ENCODE results near the gene NPLOC4.

The NPLOC4 gene

DNA sequence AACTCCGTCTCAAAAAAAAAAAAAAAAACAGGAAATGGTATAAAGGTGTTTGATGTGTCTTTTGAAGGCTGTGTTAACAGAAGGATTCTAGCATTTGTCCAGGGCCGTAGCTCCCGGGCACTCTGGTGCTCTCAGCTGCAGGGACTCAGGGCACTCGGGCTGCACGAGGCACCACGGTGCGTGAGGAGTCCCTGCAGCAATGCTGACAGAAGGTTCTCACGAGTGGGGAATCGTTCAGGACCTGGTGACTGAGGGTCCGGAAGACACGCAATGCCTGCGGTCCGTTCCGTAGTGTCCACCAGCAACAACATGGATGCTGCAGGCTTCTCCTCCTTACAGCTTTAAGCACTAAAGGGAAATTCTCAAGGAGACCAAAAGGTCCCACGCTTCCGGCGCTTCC is 72.1 kb downstream of the NPLOC4 start:
- H2BK120ac ChIP-seq (ENCODE audit: low read depth, low read length) = no peak overlapping the region
- H2BK5ac ChIP-seq (ENCODE audit: low read length) = no peak overlapping the region
- no peak for DNase-seq (ENCODE audit: low spot score)
- no peak overlapping the region for H3K4me2 ChIP-seq (ENCODE audit: insufficient read depth, low read length, poor library complexity, severe bottlenecking)
- no peak overlapping the region for H4K91ac ChIP-seq (ENCODE audit: low read depth, low read length, poor library complexity)
- H3K4me3 ChIP-seq (ENCODE audit: low read length in 2 of 2) = no peak overlapping the region
- H3K36me3 ChIP-seq (replicated peaks in 1 of 2; ENCODE audit: control insufficient read depth in 2 of 2, insufficient read depth in 2 of 2, low read length in 2 of 2) = peaks cover 64 to 93% of the 10 kb centered on the region in 2 donors
- no peak overlapping the region for H3K9ac ChIP-seq (ENCODE audit: low read depth, low read length, poor library complexity)
- H2BK15ac ChIP-seq (ENCODE audit: low read length) = no peak overlapping the region
- no peak overlapping the region for H3K27ac ChIP-seq (replicated peaks; ENCODE audit: low read length)
- no peak overlapping the region for H3K4ac ChIP-seq (ENCODE audit: low read length)
- no peaks in the 10 kb centered on the region for H3K9me3 ChIP-seq (replicated peaks in 1 of 2; ENCODE audit: control insufficient read depth in 2 of 2, insufficient read depth in 1 of 2, low read depth in 1 of 2, low read length in 2 of 2)
- H2AFZ ChIP-seq (ENCODE audit: low read length) = no peak overlapping the region
- no peak overlapping the region for H3K23ac ChIP-seq (ENCODE audit: low read depth, low read length, poor library complexity)
- WGBS, 2 donors (ENCODE audit: extremely low coverage in 2 of 2, insufficient read length in 2 of 2, insufficient replicate concordance in 1 of 2) = no CpG with 5 or more reads among the region's 17 CpGs
- H2BK12ac ChIP-seq (ENCODE audit: low read length) = no peak overlapping the region
- no peak overlapping the region for H3K14ac ChIP-seq (ENCODE audit: low read length)
- no peak overlapping the region for H4K8ac ChIP-seq (ENCODE audit: low read depth, low read length)
- no peak overlapping the region for H3K18ac ChIP-seq (ENCODE audit: low read length)
- H2AK5ac ChIP-seq (ENCODE audit: low read depth, low read length) = no peak overlapping the region
- H3K27me3 ChIP-seq (ENCODE audit: control insufficient read depth in 3 of 3, insufficient read depth in 3 of 3, low read depth in 1 of 3, low read length in 3 of 3) = no peaks in the 10 kb centered on the region
- H3K79me1 ChIP-seq (ENCODE audit: low read depth, low read length) = peaks cover 4% of the 10 kb centered on the region
- peaks cover 0 to 9% of the 10 kb centered on the region in 2 donors for H3K4me1 ChIP-seq (ENCODE audit: control insufficient read depth in 2 of 2, insufficient read depth in 1 of 2, low read depth in 1 of 2, low read length in 2 of 2)

DNA sequence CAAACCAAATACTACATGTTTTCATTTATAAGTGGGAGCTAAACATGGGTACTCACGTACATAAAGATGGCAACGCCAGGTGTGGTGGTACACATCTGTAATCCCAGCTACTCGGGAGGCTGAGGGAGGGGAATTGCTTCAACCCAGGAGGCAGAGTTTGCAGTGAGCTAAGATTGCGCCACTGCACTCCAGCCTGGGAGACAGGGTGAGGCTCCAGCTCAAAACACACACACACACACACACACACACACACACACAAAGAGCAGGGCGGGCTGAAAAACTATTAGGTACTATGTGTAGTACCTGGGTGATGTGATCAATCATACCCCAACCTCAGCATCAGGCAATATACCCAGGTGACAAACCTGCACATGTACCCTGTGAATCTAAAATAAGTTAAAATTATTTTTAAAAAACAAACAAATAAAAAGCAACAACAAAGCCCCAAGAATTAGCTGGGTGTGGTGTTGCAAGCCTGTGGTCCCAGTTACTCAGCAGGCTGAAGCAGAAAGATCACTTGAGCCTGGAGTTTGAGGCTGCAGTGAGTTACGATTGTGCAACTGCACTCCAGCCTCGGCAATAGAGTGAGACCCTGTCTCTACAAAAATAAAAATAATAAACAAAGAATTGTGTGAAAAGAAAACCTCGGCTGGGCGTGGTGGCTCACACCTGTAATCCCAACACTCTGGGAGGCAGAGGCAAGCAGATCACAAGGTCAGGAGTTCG is 72.9 kb downstream of the NPLOC4 start:
- no peak overlapping the region for H4K91ac ChIP-seq (ENCODE audit: low read depth, low read length, poor library complexity)
- no peak overlapping the region for H2AFZ ChIP-seq (ENCODE audit: low read length)
- no peak overlapping the region for H2BK12ac ChIP-seq (ENCODE audit: low read length)
- H2BK5ac ChIP-seq (ENCODE audit: low read length) = no peak overlapping the region
- H3K27ac ChIP-seq (replicated peaks; ENCODE audit: low read length) = no peak overlapping the region
- H3K36me3 ChIP-seq (replicated peaks in 1 of 2; ENCODE audit: control insufficient read depth in 2 of 2, insufficient read depth in 2 of 2, low read length in 2 of 2) = peaks cover 60 to 91% of the 10 kb centered on the region in 2 donors
- no peak overlapping the region for H3K9ac ChIP-seq (ENCODE audit: low read depth, low read length, poor library complexity)
- no peaks in the 10 kb centered on the region for H3K27me3 ChIP-seq (ENCODE audit: control insufficient read depth in 3 of 3, insufficient read depth in 3 of 3, low read depth in 1 of 3, low read length in 3 of 3)
- H3K4me2 ChIP-seq (ENCODE audit: insufficient read depth, low read length, poor library complexity, severe bottlenecking) = no peak overlapping the region
- no peak overlapping the region for H2BK120ac ChIP-seq (ENCODE audit: low read depth, low read length)
- H3K23ac ChIP-seq (ENCODE audit: low read depth, low read length, poor library complexity) = no peak overlapping the region
- no peak overlapping the region for H2AK5ac ChIP-seq (ENCODE audit: low read depth, low read length)
- peaks cover 0 to 9% of the 10 kb centered on the region in 2 donors for H3K4me1 ChIP-seq (ENCODE audit: control insufficient read depth in 2 of 2, insufficient read depth in 1 of 2, low read depth in 1 of 2, low read length in 2 of 2)
- no peak overlapping the region for H3K4me3 ChIP-seq (ENCODE audit: low read length in 2 of 2)
- H3K9me3 ChIP-seq (replicated peaks in 1 of 2; ENCODE audit: control insufficient read depth in 2 of 2, insufficient read depth in 1 of 2, low read depth in 1 of 2, low read length in 2 of 2) = no peaks in the 10 kb centered on the region
- no CpG with 5 or more reads among the region's 10 CpGs for WGBS, 2 donors (ENCODE audit: extremely low coverage in 2 of 2, insufficient read length in 2 of 2, insufficient replicate concordance in 1 of 2)
- H3K14ac ChIP-seq (ENCODE audit: low read length) = no peak overlapping the region
- H3K79me1 ChIP-seq (ENCODE audit: low read depth, low read length) = peaks cover 4% of the 10 kb centered on the region
- no peak overlapping the region for H3K18ac ChIP-seq (ENCODE audit: low read length)
- H2BK15ac ChIP-seq (ENCODE audit: low read length) = no peak overlapping the region
- no peak overlapping the region for H3K4ac ChIP-seq (ENCODE audit: low read length)
- no peak overlapping the region for H4K8ac ChIP-seq (ENCODE audit: low read depth, low read length)
- no peak for DNase-seq (ENCODE audit: low spot score)

DNA sequence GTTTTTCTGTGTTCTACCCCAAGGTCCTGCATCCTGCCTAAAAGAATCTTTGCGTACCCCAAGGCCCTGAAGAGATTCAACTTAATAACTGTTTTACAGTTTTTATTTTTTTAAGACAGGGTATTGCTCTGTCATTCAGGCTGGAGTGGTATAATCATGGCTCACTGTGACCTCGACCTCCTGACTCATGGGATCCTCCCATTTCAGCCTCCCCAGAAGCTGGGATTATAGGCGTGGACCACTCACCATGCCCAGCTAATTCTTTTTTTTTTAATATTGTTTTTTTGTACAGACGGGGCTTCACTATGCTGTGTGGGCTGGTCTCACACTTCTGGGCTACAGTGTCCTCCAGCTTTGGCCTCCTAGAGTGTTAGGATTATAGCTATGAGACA is 75.4 kb downstream of the NPLOC4 start:
- Histone ChIP-seq H4K8ac (ENCODE audit: low read depth, low read length) (no peak overlapping the region), H3K4me2 (ENCODE audit: insufficient read depth, low read length, poor library complexity, severe bottlenecking) (no peak overlapping the region), H3K9ac (ENCODE audit: low read depth, low read length, poor library complexity) (no peak overlapping the region), H3K4me3 (ENCODE audit: low read length in 2 of 2) (no peak overlapping the region), H2BK120ac (ENCODE audit: low read depth, low read length) (no peak overlapping the region), H3K14ac (ENCODE audit: low read length) (no peak overlapping the region), H2BK5ac (ENCODE audit: low read length) (no peak overlapping the region), H3K27me3 (ENCODE audit: control insufficient read depth in 3 of 3, insufficient read depth in 3 of 3, low read depth in 1 of 3, low read length in 3 of 3) (no peaks in the 10 kb centered on the region), H2BK15ac (ENCODE audit: low read length) (no peak overlapping the region), H3K4ac (ENCODE audit: low read length) (no peak overlapping the region), H2AK5ac (ENCODE audit: low read depth, low read length) (no peak overlapping the region), H3K23ac (ENCODE audit: low read depth, low read length, poor library complexity) (no peak overlapping the region), H3K9me3 (replicated peaks in 1 of 2; ENCODE audit: control insufficient read depth in 2 of 2, insufficient read depth in 1 of 2, low read depth in 1 of 2, low read length in 2 of 2) (no peaks in the 10 kb centered on the region), H3K4me1 (ENCODE audit: control insufficient read depth in 2 of 2, insufficient read depth in 1 of 2, low read depth in 1 of 2, low read length in 2 of 2) (peaks cover 0 to 3% of the 10 kb centered on the region in 2 donors), H2AFZ (ENCODE audit: low read length) (no peak overlapping the region), H3K79me1 (ENCODE audit: low read depth, low read length) (peaks cover 3% of the 10 kb centered on the region), H2BK12ac (ENCODE audit: low read length) (no peak overlapping the region), H3K27ac (replicated peaks; ENCODE audit: low read length) (no peak overlapping the region), H4K91ac (ENCODE audit: low read depth, low read length, poor library complexity) (no peak overlapping the region), H3K18ac (ENCODE audit: low read length) (no peak overlapping the region), H3K36me3 (replicated peaks in 1 of 2; ENCODE audit: control insufficient read depth in 2 of 2, insufficient read depth in 2 of 2, low read length in 2 of 2) (peaks cover 59 to 92% of the 10 kb centered on the region in 2 donors)
- DNase-seq (ENCODE audit: low spot score) = no peak
- no CpG with 5 or more reads among the region's 4 CpGs for WGBS, 2 donors (ENCODE audit: extremely low coverage in 2 of 2, insufficient read length in 2 of 2, insufficient replicate concordance in 1 of 2)

DNA sequence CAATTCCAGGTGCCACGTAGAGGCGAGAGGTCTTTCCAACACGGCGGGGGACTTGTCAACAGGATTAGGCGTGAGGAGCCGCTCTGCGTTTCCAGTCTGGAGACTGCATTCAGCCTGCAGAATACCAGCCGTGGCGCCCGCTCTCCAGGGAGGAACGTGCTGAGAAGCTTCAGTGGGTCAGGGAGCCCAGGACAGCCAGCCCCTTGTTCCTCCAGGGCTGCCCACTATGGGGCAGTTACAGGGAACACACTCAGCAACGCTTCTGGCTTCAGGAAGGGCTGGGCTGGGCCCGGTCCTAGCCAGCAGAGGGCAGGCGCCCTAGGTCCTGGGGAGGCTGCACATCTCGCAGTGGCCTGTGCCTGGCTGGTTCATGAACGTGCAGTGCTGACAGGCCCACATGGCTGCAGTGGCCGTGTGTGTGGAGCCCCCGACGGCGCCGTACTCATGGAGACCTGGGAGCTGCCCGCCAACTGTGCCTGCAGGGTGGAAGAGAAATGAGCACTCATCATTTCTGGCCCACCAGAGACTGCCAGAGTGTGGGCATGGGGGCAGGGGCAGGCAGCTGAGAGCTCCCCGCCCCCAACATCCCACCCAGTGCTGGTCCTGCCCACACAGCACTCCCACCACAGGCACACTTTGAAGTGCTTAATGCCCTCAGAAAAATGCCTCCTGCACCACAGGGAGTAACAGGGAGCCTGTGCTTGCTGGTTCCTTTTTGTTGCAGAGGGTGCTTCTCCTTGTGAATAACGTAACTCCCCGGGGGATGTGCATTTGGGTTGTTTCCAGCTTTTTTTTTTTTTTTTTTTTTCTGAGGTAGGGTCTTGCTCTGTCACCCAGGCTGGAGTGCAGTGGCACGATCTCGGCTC is 77.7 kb downstream of the NPLOC4 start:
- Histone ChIP-seq H3K36me3 (replicated peaks in 1 of 2; ENCODE audit: control insufficient read depth in 2 of 2, insufficient read depth in 2 of 2, low read length in 2 of 2) (peaks cover 42 to 76% of the 10 kb centered on the region in 2 donors), H3K4me2 (ENCODE audit: insufficient read depth, low read length, poor library complexity, severe bottlenecking) (no peak overlapping the region), H3K9me3 (replicated peaks in 1 of 2; ENCODE audit: control insufficient read depth in 2 of 2, insufficient read depth in 1 of 2, low read depth in 1 of 2, low read length in 2 of 2) (no peaks in the 10 kb centered on the region), H2BK12ac (ENCODE audit: low read length) (no peak overlapping the region), H4K8ac (ENCODE audit: low read depth, low read length) (no peak overlapping the region), H3K23ac (ENCODE audit: low read depth, low read length, poor library complexity) (peak overlapping the region; percentile 67), H3K27ac (replicated peaks; ENCODE audit: low read length) (no peak overlapping the region), H3K79me1 (ENCODE audit: low read depth, low read length) (no peaks in the 10 kb centered on the region), H2BK5ac (ENCODE audit: low read length) (no peak overlapping the region), H3K27me3 (ENCODE audit: control insufficient read depth in 3 of 3, insufficient read depth in 3 of 3, low read depth in 1 of 3, low read length in 3 of 3) (no peaks in the 10 kb centered on the region), H3K9ac (ENCODE audit: low read depth, low read length, poor library complexity) (no peak overlapping the region), H4K91ac (ENCODE audit: low read depth, low read length, poor library complexity) (no peak overlapping the region), H3K14ac (ENCODE audit: low read length) (no peak overlapping the region), H2AFZ (ENCODE audit: low read length) (no peak overlapping the region), H2BK120ac (ENCODE audit: low read depth, low read length) (no peak overlapping the region), H3K4me3 (ENCODE audit: low read length in 2 of 2) (no peak overlapping the region), H3K18ac (ENCODE audit: low read length) (no peak overlapping the region), H2BK15ac (ENCODE audit: low read length) (no peak overlapping the region), H2AK5ac (ENCODE audit: low read depth, low read length) (no peak overlapping the region), H3K4me1 (ENCODE audit: control insufficient read depth in 2 of 2, insufficient read depth in 1 of 2, low read depth in 1 of 2, low read length in 2 of 2) (no peaks in the 10 kb centered on the region), H3K4ac (ENCODE audit: low read length) (no peak overlapping the region)
- DNase-seq (ENCODE audit: low spot score) = no peak
- no CpG with 5 or more reads among the region's 27 CpGs for WGBS, 2 donors (ENCODE audit: extremely low coverage in 2 of 2, insufficient read length in 2 of 2, insufficient replicate concordance in 1 of 2)
